ENCODE data around the gene EDAR.
A peak's percentile ranks its signal among the peaks of the same experiment; 100 is the strongest.

EDAR gene

GRCh38 chr2:108988796-108989713 lies at the start of gene EDAR:
Gene EDAR (minus strand): TSS chr2:108989220. CDS start chr2:108931014, 58,206 bp downstream.
- peak; percentile 21 for DNase-seq

GRCh38 chr2:109033171-109033570 lies 44.2 kb upstream of the EDAR start:
- no peak for DNase-seq

- no peak for DNase-seq
These were observed 43.3 kb upstream of the EDAR start for GRCh38 chr2:109032229-109032820.

GRCh38 chr2:109031476-109032228 lies 42.6 kb upstream of the EDAR start:
- no peak for DNase-seq

- no peak for DNase-seq
These were observed 42.0 kb upstream of the EDAR start for GRCh38 chr2:109030870-109031475.

- DNase-seq: no peak
These were observed 40.6 kb upstream of the EDAR start for GRCh38 chr2:109029490-109030201.

GRCh38 chr2:109028738-109029489 lies 39.9 kb upstream of the EDAR start:
- no peak for DNase-seq

- DNase-seq: no peak
These were observed 39.3 kb upstream of the EDAR start for GRCh38 chr2:109028277-109028676.

GRCh38 chr2:109027702-109028101 lies 38.7 kb upstream of the EDAR start:
- DNase-seq: no peak

GRCh38 chr2:109024477-109024876 lies 35.5 kb upstream of the EDAR start:
- no peak for DNase-seq

GRCh38 chr2:109021895-109022300 lies 32.9 kb upstream of the EDAR start:
- no peak for DNase-seq

- no peak for DNase-seq
These were observed 31.2 kb upstream of the EDAR start for GRCh38 chr2:109020217-109020637.

- DNase-seq: no peak
These were observed 29.4 kb upstream of the EDAR start for GRCh38 chr2:109018452-109018851.

GRCh38 chr2:109017017-109017416 lies 28.0 kb upstream of the EDAR start:
- no peak for DNase-seq

- DNase-seq: no peak
These were observed 27.4 kb upstream of the EDAR start for GRCh38 chr2:109016376-109016775.

GRCh38 chr2:109014476-109014875 lies 25.5 kb upstream of the EDAR start:
- DNase-seq: no peak

GRCh38 chr2:109013051-109013450 lies 24.0 kb upstream of the EDAR start:
- no peak for DNase-seq

- no peak for DNase-seq
These were observed 21.0 kb upstream of the EDAR start for GRCh38 chr2:109009920-109010610.

- DNase-seq: no peak
These were observed 18.0 kb upstream of the EDAR start for GRCh38 chr2:109006971-109007370.

- peak; percentile 86 for DNase-seq
These were observed 16.7 kb upstream of the EDAR start for GRCh38 chr2:109005686-109006204.

- no peak for DNase-seq
These were observed 12.2 kb upstream of the EDAR start for GRCh38 chr2:109001201-109001600.
